IMR-90 (cell line): Measurements from ENCODE around the gene HS3ST5.

Experiments used
- BHLHE40 ChIP-seq: fragments of 150-350 bp; IDR thresholded peaks from 2 replicates; pipeline ENCODE4 v1.6.1; 2016; ENCODE audit warnings: mild to moderate bottlenecking, low read depth, low read length
- CEBPB ChIP-seq: IDR thresholded peaks from 2 replicates; pipeline ENCODE4 v1.6.1; 2012; ENCODE audit warnings: low read depth, low read length, improper control_type of control experiment
- CHD1 ChIP-seq: IDR thresholded peaks from 2 replicates; pipeline ENCODE4 v1.6.1; 2012; ENCODE audit warnings: low read depth, low read length, improper control_type of control experiment
- CTCF ChIP-seq: conservative IDR thresholded peaks from 2 replicates; pipeline ENCODE4 v1.5.1; 2012; ENCODE audit warnings: mild to moderate bottlenecking, low read depth, low read length, improper control_type of control experiment
- ELK1 ChIP-seq: fragments of 150-350 bp; IDR thresholded peaks from 2 replicates; pipeline ENCODE4 v1.6.1; 2016; ENCODE audit warnings: low read depth, mild to moderate bottlenecking, low read length, moderate library complexity, borderline replicate concordance
- FOS ChIP-seq: fragments of 150-350 bp; IDR thresholded peaks from 2 replicates; pipeline ENCODE4 v1.6.1; 2016; ENCODE audit warnings: low read depth, low read length
- MAFK ChIP-seq: IDR thresholded peaks from 2 replicates; pipeline ENCODE4 v1.6.1; 2012; ENCODE audit warnings: low read depth, low read length, improper control_type of control experiment
- MXI1 ChIP-seq: IDR thresholded peaks from 2 replicates; pipeline ENCODE4 v1.6.1; 2012; ENCODE audit warnings: low read depth, mild to moderate bottlenecking, low read length, moderate library complexity, borderline replicate concordance
- NFE2L2 ChIP-seq: fragments of 150-350 bp; IDR thresholded peaks from 2 replicates; pipeline ENCODE4 v1.6.1; 2016; ENCODE audit warnings: low read depth, mild to moderate bottlenecking, low read length
- POLR2A ChIP-seq: IDR thresholded peaks from 2 replicates; pipeline ENCODE4 v1.6.1; 2012; ENCODE audit warnings: mild to moderate bottlenecking, low read depth, low read length
- RAD21 ChIP-seq: IDR thresholded peaks from 2 replicates; pipeline ENCODE4 v1.6.1; 2012; ENCODE audit warnings: low read length, improper control_type of control experiment
- RFX5 ChIP-seq: IDR thresholded peaks from 2 replicates; pipeline ENCODE4 v1.8.0; 2012; ENCODE audit warnings: low read depth, mild to moderate bottlenecking, low read length, moderate library complexity
- SMC3 ChIP-seq: fragments of 150-350 bp; IDR thresholded peaks from 2 replicates; pipeline ENCODE4 v1.6.1; 2016; ENCODE audit warnings: low read depth, mild to moderate bottlenecking, antibody characterized with exemption, low read length, moderate library complexity
- USF2 ChIP-seq: fragments of 150-350 bp; IDR thresholded peaks from 2 replicates; pipeline ENCODE4 v1.6.1; 2017; ENCODE audit warnings: mild to moderate bottlenecking, antibody characterized with exemption, low read length, low read depth

- TF ChIP-seq CTCF, result no peak
- TF ChIP-seq SMC3, result no peak
- TF ChIP-seq USF2, result no peak
- TF ChIP-seq RFX5, result no peak
- no peak for TF ChIP-seq CEBPB
- no peak for TF ChIP-seq MAFK
- TF ChIP-seq POLR2A, result no peak
- TF ChIP-seq RAD21, result no peak
- TF ChIP-seq MXI1, result no peak
- no peak for TF ChIP-seq ELK1
- TF ChIP-seq CHD1, result no peak
- no peak for TF ChIP-seq NFE2L2
- no peak for TF ChIP-seq BHLHE40
- no peak for TF ChIP-seq FOS
Measured at GRCh38 chr6:114080891-114081510, 261.8 kb downstream of the HS3ST5 start.
